GM12875 (cell line): Measurements from ENCODE around the gene ABHD1.

Experiments
- H3K4me3 ChIP-seq: one replicate; pipeline ENCODE4 v1.5.1; 2011; ENCODE audit warnings: low read depth, low read length, control low read depth
- CTCF ChIP-seq: IDR thresholded peaks from 2 replicates; pipeline ENCODE4 v1.5.1; 2011; ENCODE audit warnings: low read depth, mild to moderate bottlenecking, control low read depth, inconsistent platforms, low read length, moderate library complexity, borderline replicate concordance; ENCODE audit not compliant: insufficient read depth

The ABHD1 gene

GRCh38 chr2:27094353-27094984 lies 29.1 kb upstream of the ABHD1 start:
- H3K4me3 ChIP-seq, result no peak overlapping the region
- TF ChIP-seq CTCF, result no peak

GRCh38 chr2:27095427-27095744 lies 28.2 kb upstream of the ABHD1 start:
- no peak overlapping the region for H3K4me3 ChIP-seq
- no peak for TF ChIP-seq CTCF

- no peak for TF ChIP-seq CTCF
- no peak overlapping the region for H3K4me3 ChIP-seq
Observed at GRCh38 chr2:27095745-27096651, 27.6 kb upstream of the ABHD1 start.

- TF ChIP-seq CTCF, result no peak
- H3K4me3 ChIP-seq, result no peak overlapping the region
Observed at GRCh38 chr2:27096748-27097297, 26.8 kb upstream of the ABHD1 start.

- TF ChIP-seq CTCF, result no peak
- H3K4me3 ChIP-seq, result no peak overlapping the region
Observed at GRCh38 chr2:27097341-27097740, 26.3 kb upstream of the ABHD1 start.

GRCh38 chr2:27099334-27099955 lies 24.2 kb upstream of the ABHD1 start:
- no peak for TF ChIP-seq CTCF
- H3K4me3 ChIP-seq, result no peak overlapping the region
